Regular cardiac myocyte (primary cell): ENCODE measurements around the gene ALDH1L1. TPM values are rescaled to one million over a fixed set of nuclear protein-coding genes. Genes with fewer than 3 reads are reported as not detected.

Experiments
- total RNA-seq: library from RNA; depleted of rRNA; stranded (reverse); fragments of >200 nt; gene quantifications from 2 replicates; pipeline ENCODE4 v1.2.3, GENCODE V29; 2014

ALDH1L1 gene
- 2.1 and 4.8 TPM in 2 replicates for total RNA-seq

GRCh38 chr3:126180477-126181397, at the start of gene ALDH1L1:
Gene ALDH1L1 (minus strand): TSS chr3:126180586. CDS start chr3:126160979, 19,607 bp downstream.

GRCh38 chr3:126083913-126084767, 96.2 kb downstream of the ALDH1L1 start, which contains the start of gene SLC41A3:
Gene SLC41A3 (minus strand): TSS chr3:126084124. CDS start chr3:126068219, 15,905 bp downstream.

Other genes with a start within 250 kb of the ALDH1L1 start
- gene ROPN1B, start 211.4 kb downstream of the ALDH1L1 start, total RNA-seq = not detected in 2 replicates
- 33.7 and 76.7 TPM in 2 replicates for gene SLC41A3, start 96.5 kb downstream of the ALDH1L1 start, total RNA-seq
- gene KLF15, start 176.8 kb upstream of the ALDH1L1 start, total RNA-seq = 0.38 and 1.7 TPM in 2 replicates
- not detected in 2 replicates for gene CFAP100, start 214.3 kb upstream of the ALDH1L1 start, total RNA-seq